ENCODE data around the gene SF1.

Gene SF1

GRCh38 chr11:64804346-64805210 lies 26.2 kb upstream of the SF1 start:
- Histone ChIP-seq H3K36me3 (ENCODE audit: insufficient read depth, low read length) (peaks cover 4% of the 10 kb centered on the region; the same call in 1 of the 2 replicates), H3K9ac (ENCODE audit: low read depth, low read length) (peak overlapping the region; percentile 96; the same call in 1 of the 2 replicates), H3K9me3 (ENCODE audit: control insufficient read depth, insufficient read depth, low read length) (no peaks in the 10 kb centered on the region), H3K4me1 (ENCODE audit: insufficient read depth, low read length) (peaks cover 9% of the 10 kb centered on the region; the same call in 1 of the 2 replicates)

GRCh38 chr11:64803846-64804345 lies 25.6 kb upstream of the SF1 start:
- Histone ChIP-seq H3K36me3 (ENCODE audit: insufficient read depth, low read length) (peaks cover 4% of the 10 kb centered on the region; the same call in 1 of the 2 replicates), H3K9ac (ENCODE audit: low read depth, low read length) (peak overlapping the region; percentile 96), H3K4me1 (ENCODE audit: insufficient read depth, low read length) (peaks cover 9% of the 10 kb centered on the region; the same call in 1 of the 2 replicates), H3K9me3 (ENCODE audit: control insufficient read depth, insufficient read depth, low read length) (no peaks in the 10 kb centered on the region)

- peaks cover 4% of the 10 kb centered on the region; the same call in 1 of the 2 replicates for H3K36me3 ChIP-seq (ENCODE audit: insufficient read depth, low read length)
- H3K9me3 ChIP-seq (ENCODE audit: control insufficient read depth, insufficient read depth, low read length) = no peaks in the 10 kb centered on the region
- H3K4me1 ChIP-seq (ENCODE audit: insufficient read depth, low read length) = peaks cover 9% of the 10 kb centered on the region; the same call in 1 of the 2 replicates
- H3K9ac ChIP-seq (ENCODE audit: low read depth, low read length) = peak within 1 kb of the TSS; percentile 96
These were observed 25.0 kb upstream of the SF1 start, which contains the start of gene MAP4K2 for GRCh38 chr11:64803158-64803845. Gene MAP4K2, minus strand, starts transcription at chr11:64803214. Its CDS starts 65 bp downstream, at chr11:64803149.

- Histone ChIP-seq H3K36me3 (ENCODE audit: insufficient read depth, low read length) (peaks cover 4% of the 10 kb centered on the region; the same call in 1 of the 2 replicates), H3K4me1 (ENCODE audit: insufficient read depth, low read length) (peaks cover 9% of the 10 kb centered on the region; the same call in 1 of the 2 replicates), H3K9me3 (ENCODE audit: control insufficient read depth, insufficient read depth, low read length) (no peaks in the 10 kb centered on the region), H3K9ac (ENCODE audit: low read depth, low read length) (peak overlapping the region; percentile 68; the same call in 1 of the 2 replicates)
These were observed 24.2 kb upstream of the SF1 start for GRCh38 chr11:64802370-64803157.

- Histone ChIP-seq H3K9ac (ENCODE audit: low read depth, low read length) (no peak overlapping the region; the same call in 1 of the 2 replicates), H3K4me1 (ENCODE audit: insufficient read depth, low read length) (peaks cover 9% of the 10 kb centered on the region; the same call in 1 of the 2 replicates), H3K9me3 (ENCODE audit: control insufficient read depth, insufficient read depth, low read length) (no peaks in the 10 kb centered on the region), H3K36me3 (ENCODE audit: insufficient read depth, low read length) (peaks cover 4% of the 10 kb centered on the region; the same call in 1 of the 2 replicates)
These were observed 23.4 kb upstream of the SF1 start for GRCh38 chr11:64801561-64802369.

- Histone ChIP-seq H3K4me1 (ENCODE audit: insufficient read depth, low read length) (peaks cover 9% of the 10 kb centered on the region; the same call in 1 of the 2 replicates), H3K36me3 (ENCODE audit: insufficient read depth, low read length) (peaks cover 4% of the 10 kb centered on the region; the same call in 1 of the 2 replicates), H3K9me3 (ENCODE audit: control insufficient read depth, insufficient read depth, low read length) (no peaks in the 10 kb centered on the region), H3K9ac (ENCODE audit: low read depth, low read length) (no peak overlapping the region)
These were observed 22.8 kb upstream of the SF1 start for GRCh38 chr11:64801158-64801464.

- Histone ChIP-seq H3K9me3 (ENCODE audit: control insufficient read depth, insufficient read depth, low read length) (no peaks in the 10 kb centered on the region), H3K36me3 (ENCODE audit: insufficient read depth, low read length) (peaks cover 3% of the 10 kb centered on the region; the same call in 1 of the 2 replicates), H3K9ac (ENCODE audit: low read depth, low read length) (no peak overlapping the region), H3K4me1 (ENCODE audit: insufficient read depth, low read length) (peaks cover 9% of the 10 kb centered on the region; the same call in 1 of the 2 replicates)
These were observed 22.2 kb upstream of the SF1 start for GRCh38 chr11:64800303-64801157.

- Histone ChIP-seq H3K9ac (ENCODE audit: low read depth, low read length) (no peak overlapping the region), H3K36me3 (ENCODE audit: insufficient read depth, low read length) (no peaks in the 10 kb centered on the region; the same call in 1 of the 2 replicates), H3K4me1 (ENCODE audit: insufficient read depth, low read length) (peaks cover 9% of the 10 kb centered on the region; the same call in 1 of the 2 replicates), H3K9me3 (ENCODE audit: control insufficient read depth, insufficient read depth, low read length) (no peaks in the 10 kb centered on the region)
These were observed 21.4 kb upstream of the SF1 start for GRCh38 chr11:64799623-64800302.

GRCh38 chr11:64799256-64799622 lies 20.9 kb upstream of the SF1 start:
- H3K4me1 ChIP-seq (ENCODE audit: insufficient read depth, low read length) = peaks cover 8% of the 10 kb centered on the region; the same call in 1 of the 2 replicates
- H3K36me3 ChIP-seq (ENCODE audit: insufficient read depth, low read length) = no peaks in the 10 kb centered on the region; the same call in 1 of the 2 replicates
- no peak overlapping the region for H3K9ac ChIP-seq (ENCODE audit: low read depth, low read length)
- no peaks in the 10 kb centered on the region for H3K9me3 ChIP-seq (ENCODE audit: control insufficient read depth, insufficient read depth, low read length)

- Histone ChIP-seq H3K36me3 (ENCODE audit: insufficient read depth, low read length) (no peaks in the 10 kb centered on the region; the same call in 1 of the 2 replicates), H3K9me3 (ENCODE audit: control insufficient read depth, insufficient read depth, low read length) (no peaks in the 10 kb centered on the region), H3K9ac (ENCODE audit: low read depth, low read length) (no peak overlapping the region), H3K4me1 (ENCODE audit: insufficient read depth, low read length) (0 out of 2 replicates have a peak, but pooled peaks cover under 1% of the 10 kb centered on the region)
These were observed 18.6 kb upstream of the SF1 start for GRCh38 chr11:64796757-64797541.

- Histone ChIP-seq H3K4me1 (ENCODE audit: insufficient read depth, low read length) (no peaks in the 10 kb centered on the region), H3K9me3 (ENCODE audit: control insufficient read depth, insufficient read depth, low read length) (no peaks in the 10 kb centered on the region), H3K9ac (ENCODE audit: low read depth, low read length) (no peak overlapping the region), H3K36me3 (ENCODE audit: insufficient read depth, low read length) (no peaks in the 10 kb centered on the region; the same call in 1 of the 2 replicates)
These were observed 17.9 kb upstream of the SF1 start for GRCh38 chr11:64796047-64796756.
